OCI-LY7 (cell line): ENCODE data around the gene TOR1A. TPM values are rescaled to one million over a fixed set of nuclear protein-coding genes. Genes with fewer than 3 reads are reported as not detected.

Experiments
- BruUV-seq: library from RNA; stranded (reverse); fragments of 400-500 nt; replicated peaks from 2 replicates; lab custom pipeline; 2021; lab: Mats Ljungman, UMichigan
- CTCF ChIA-PET: fragments of 300-600 bp; sonication (Branson Sonifier 250); formaldehyde crosslinking; loops from one replicate; lab custom pipeline; 2022; ENCODE audit warnings: antibody characterized with exemption; ENCODE audit not compliant: unreplicated experiment; lab: Charles Lee
- POLR2A ChIA-PET: fragments of 300-600 bp; sonication (Branson Sonifier 250); formaldehyde crosslinking; loops from one replicate; lab custom pipeline; 2022; ENCODE audit warnings: antibody characterized with exemption; lab: Charles Lee
- DNase-seq: peaks from one replicate; pipeline ENCODE4 v3.0.0-alpha.2; 2015; ENCODE audit warnings: low spot score
- H2AFZ ChIP-seq: fragments of 200-600 bp; sonication (generic), shearing (Covaris generic); 2 replicates; pipeline ENCODE4 v1.6.1; 2014; ENCODE audit warnings: mild to moderate bottlenecking, antibody characterized with exemption, low read length, moderate library complexity
- H3K27ac ChIP-seq: fragments of 200-600 bp; sonication (generic); 2 replicates; pipeline ENCODE4 v1.5.1; 2014; ENCODE audit warnings: mixed run types, low read depth, mild to moderate bottlenecking, moderate library complexity, low read length, inconsistent platforms; ENCODE audit not compliant: poor library complexity, severe bottlenecking
- H3K36me3 ChIP-seq: fragments of 200-600 bp; sonication (generic); 2 replicates; pipeline ENCODE4 v1.6.1; 2014; ENCODE audit warnings: mild to moderate bottlenecking, antibody characterized with exemption, low read length, moderate library complexity, mixed read lengths; ENCODE audit not compliant: insufficient read depth
- H3K4me1 ChIP-seq: fragments of 200-600 bp; sonication (generic); 2 replicates; pipeline ENCODE4 v1.5.1; 2014; ENCODE audit warnings: mild to moderate bottlenecking, low read length; ENCODE audit not compliant: insufficient read depth, poor library complexity, severe bottlenecking
- H3K4me2 ChIP-seq: fragments of 200-600 bp; sonication (generic); 2 replicates; pipeline ENCODE4 v1.6.1; 2014; ENCODE audit warnings: mild to moderate bottlenecking, low read length
- H3K4me3 ChIP-seq: fragments of 200-600 bp; sonication (generic); 2 replicates; pipeline ENCODE4 v1.5.1; 2014; ENCODE audit warnings: mild to moderate bottlenecking, low read depth, low read length; ENCODE audit not compliant: poor library complexity, severe bottlenecking
- H3K79me2 ChIP-seq: fragments of 200-600 bp; sonication (generic); 2 replicates; pipeline ENCODE4 v1.6.1; 2016; ENCODE audit warnings: low read depth, mild to moderate bottlenecking, low read length, moderate library complexity, mixed read lengths; ENCODE audit not compliant: insufficient read depth
- H3K9me2 ChIP-seq: fragments of 200-600 bp; sonication (generic); 2 replicates; pipeline ENCODE4 v1.6.1; 2016; ENCODE audit warnings: mild to moderate bottlenecking, low read length, mixed read lengths; ENCODE audit not compliant: insufficient read depth
- H3K9me3 ChIP-seq: fragments of 200-600 bp; sonication (generic); 2 replicates; pipeline ENCODE4 v1.6.1; 2014; ENCODE audit warnings: mild to moderate bottlenecking, mixed run types, low read length, mixed read lengths
- H4K20me1 ChIP-seq: fragments of 200-600 bp; sonication (generic); 2 replicates; pipeline ENCODE4 v1.6.1; 2014; ENCODE audit warnings: mild to moderate bottlenecking, antibody characterized with exemption, low read length, moderate library complexity, mixed read lengths; ENCODE audit not compliant: insufficient read depth
- CTCF ChIP-seq: fragments of 200-600 bp; sonication (generic); conservative IDR thresholded peaks from 2 replicates; pipeline ENCODE4 v1.5.1; 2014; ENCODE audit warnings: mild to moderate bottlenecking, antibody characterized with exemption, low read length, moderate library complexity, mixed read lengths
- EZH2phosphoT487 ChIP-seq: fragments of 200-600 bp; sonication (generic); IDR thresholded peaks from 2 replicates; pipeline ENCODE4 v1.6.1; 2018; ENCODE audit warnings: low read depth, borderline replicate concordance, mild to moderate bottlenecking, mixed run types, antibody characterized with exemption, low read length, moderate library complexity, mixed read lengths
- intact Hi-C: fragments of 100-400 bp; cut with micrococcal nuclease; formaldehyde crosslinking; loops from one replicate; pipeline ENCODE4 v1.10.0; 2022; ENCODE audit not compliant: unreplicated experiment
- total RNA-seq, 2 experiments: library from RNA; depleted of rRNA in 1 of 2; stranded (reverse); fragments of >200 nt in 1 of 2; shearing (Covaris generic) in 1 of 2; gene quantifications; 2 replicates each; pipeline ENCODE4 v1.2.3, GENCODE V29; 2014 to 2022

The TOR1A gene
- total RNA-seq, 2 experiments from 2014 or later = 32.7 to 37.0 TPM

- H4K20me1 ChIP-seq = no peaks in the 10 kb centered on the region
- peaks cover 82% of the 10 kb centered on the region for H3K36me3 ChIP-seq
- ChIA-PET POLR2A (interaction anchor here (0.6 to 1.1 kb wide), 2 partner anchors 8 to 15 kb away, joined by 3 read pairs; no protein-coding TSS in a partner anchor), CTCF (no interaction called here)
- no peak overlapping the region for H3K4me3 ChIP-seq
- H3K27ac ChIP-seq = no peak overlapping the region
- H3K9me2 ChIP-seq = no peaks in the 10 kb centered on the region
- H3K4me2 ChIP-seq = no peak overlapping the region
- no peak for TF ChIP-seq CTCF
- no peak for TF ChIP-seq EZH2phosphoT487
- no peaks in the 10 kb centered on the region for H3K4me1 ChIP-seq
- no TSS peak for BruUV-seq
- H2AFZ ChIP-seq = no peak overlapping the region
- H3K9me3 ChIP-seq = no peaks in the 10 kb centered on the region
- DNase-seq = peak; percentile 18
- intact Hi-C loops = no loop called here
- H3K79me2 ChIP-seq = no peaks in the 10 kb centered on the region
Observed at GRCh38 chr9:129811967-129812363, 12.0 kb downstream of the TOR1A start.

- DNase-seq = no peak
- no peaks in the 10 kb centered on the region for H3K9me3 ChIP-seq
- no TSS peak for BruUV-seq
- H2AFZ ChIP-seq = no peak overlapping the region
- no peak overlapping the region for H3K4me3 ChIP-seq
- no peak overlapping the region for H3K27ac ChIP-seq
- no peak overlapping the region for H3K4me2 ChIP-seq
- H3K36me3 ChIP-seq = peaks cover 79% of the 10 kb centered on the region
- intact Hi-C loops = no loop called here
- no peaks in the 10 kb centered on the region for H3K79me2 ChIP-seq
- CTCF ChIA-PET = no interaction called here
- no peak for TF ChIP-seq EZH2phosphoT487
- TF ChIP-seq CTCF = no peak
- H4K20me1 ChIP-seq = no peaks in the 10 kb centered on the region
- POLR2A ChIA-PET = interaction anchor here (1.0 kb wide), 1 partner anchor 10 kb away, joined by 5 read pairs; no protein-coding TSS in a partner anchor
- peaks cover 4% of the 10 kb centered on the region for H3K4me1 ChIP-seq
- H3K9me2 ChIP-seq = no peaks in the 10 kb centered on the region
Observed at GRCh38 chr9:129810788-129811187, 13.1 kb downstream of the TOR1A start.

GRCh38 chr9:129810116-129810515 is 13.8 kb downstream of the TOR1A start:
- no TSS peak for BruUV-seq
- H2AFZ ChIP-seq = no peak overlapping the region
- no peak for DNase-seq
- TF ChIP-seq CTCF (no peak), EZH2phosphoT487 (no peak)
- H3K4me2 ChIP-seq = no peak overlapping the region
- no peaks in the 10 kb centered on the region for H3K9me3 ChIP-seq
- no peaks in the 10 kb centered on the region for H3K9me2 ChIP-seq
- CTCF ChIA-PET = no interaction called here
- POLR2A ChIA-PET = no interaction called here
- H3K4me1 ChIP-seq = peaks cover 4% of the 10 kb centered on the region
- no peaks in the 10 kb centered on the region for H3K79me2 ChIP-seq
- no peak overlapping the region for H3K4me3 ChIP-seq
- no peaks in the 10 kb centered on the region for H4K20me1 ChIP-seq
- intact Hi-C loops = no loop called here
- peaks cover 82% of the 10 kb centered on the region for H3K36me3 ChIP-seq
- H3K27ac ChIP-seq = no peak overlapping the region
